Lower leg skin (tissue), 4 donors: Measurements from ENCODE around the gene STX8. TPM values are rescaled to one million over a fixed set of nuclear protein-coding genes. Genes with fewer than 3 reads are reported as not detected.

Experiments used
- DNase-seq, 2 donors: peaks; one replicate each; pipeline ENCODE4 v3.0.0-alpha.2; 2019; ENCODE audit warnings: low spot score in 2 of 2
- H3K4me3 ChIP-seq: fragments of 200-600 bp; sonication (generic); 2 replicates; pipeline ENCODE4 v1.5.1; 2017; ENCODE audit warnings: mild to moderate bottlenecking, low read depth; ENCODE audit not compliant: poor library complexity, severe bottlenecking
- POLR2A ChIP-seq, 2 donors: fragments of 450-650 bp; IDR thresholded peaks; one replicate each; pipeline ENCODE4 v1.6.1; 2016 to 2017; ENCODE audit warnings: antibody characterized with exemption in 2 of 2, mild to moderate bottlenecking in 1 of 2, moderate library complexity in 1 of 2
- WGBS, 2 donors: methylation state at CpG; one replicate each; pipeline ENCODE4 v1.1.5; 2018; 5-methylcytosine and 5-hydroxymethylcytosine counted together
- intact Hi-C: fragments of 100-400 bp; cut with DNase I; formaldehyde crosslinking; loops from one replicate; pipeline ENCODE4 v1.15.0; 2023; ENCODE audit warnings: low total_unique reads
- total RNA-seq, 4 donors: library from RNA; depleted of rRNA; stranded (reverse); fragments of >200 nt; gene quantifications; one replicate each; pipeline ENCODE4 v1.1.0, GENCODE V29; 2016
- TF ChIP-seq, protein P1 (sequence below), 3 donors: fragments of 450-650 bp; IDR thresholded peaks; one replicate each; pipeline ENCODE4 v1.5.1; 2016; ENCODE audit warnings: antibody characterized with exemption in 3 of 3, mild to moderate bottlenecking in 3 of 3, moderate library complexity in 2 of 3

The STX8 gene
- total RNA-seq, 4 donors from 2014 or later = 32.1 to 56.4 (median 45.1) TPM

DNA sequence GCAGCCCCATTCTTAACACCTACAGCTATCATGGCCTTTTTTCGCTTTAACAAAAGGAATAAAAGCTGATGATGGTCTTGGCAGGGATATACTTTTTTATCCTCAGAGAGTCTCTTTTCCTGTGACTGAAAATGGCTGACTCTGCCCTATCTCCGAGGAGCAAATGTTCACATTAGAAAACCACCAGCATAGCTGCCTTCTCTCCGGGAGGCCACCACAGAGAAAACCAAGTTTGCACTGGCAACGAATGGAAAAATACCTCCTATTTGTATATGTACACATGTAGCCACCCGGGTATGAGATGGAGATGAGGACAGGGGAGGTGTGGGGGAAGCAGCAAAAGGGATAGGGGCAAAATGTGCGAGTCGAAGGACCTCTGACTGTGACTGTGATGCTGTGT lies 88.2 kb downstream of the STX8 start:
- TF ChIP-seq, protein P1, sequence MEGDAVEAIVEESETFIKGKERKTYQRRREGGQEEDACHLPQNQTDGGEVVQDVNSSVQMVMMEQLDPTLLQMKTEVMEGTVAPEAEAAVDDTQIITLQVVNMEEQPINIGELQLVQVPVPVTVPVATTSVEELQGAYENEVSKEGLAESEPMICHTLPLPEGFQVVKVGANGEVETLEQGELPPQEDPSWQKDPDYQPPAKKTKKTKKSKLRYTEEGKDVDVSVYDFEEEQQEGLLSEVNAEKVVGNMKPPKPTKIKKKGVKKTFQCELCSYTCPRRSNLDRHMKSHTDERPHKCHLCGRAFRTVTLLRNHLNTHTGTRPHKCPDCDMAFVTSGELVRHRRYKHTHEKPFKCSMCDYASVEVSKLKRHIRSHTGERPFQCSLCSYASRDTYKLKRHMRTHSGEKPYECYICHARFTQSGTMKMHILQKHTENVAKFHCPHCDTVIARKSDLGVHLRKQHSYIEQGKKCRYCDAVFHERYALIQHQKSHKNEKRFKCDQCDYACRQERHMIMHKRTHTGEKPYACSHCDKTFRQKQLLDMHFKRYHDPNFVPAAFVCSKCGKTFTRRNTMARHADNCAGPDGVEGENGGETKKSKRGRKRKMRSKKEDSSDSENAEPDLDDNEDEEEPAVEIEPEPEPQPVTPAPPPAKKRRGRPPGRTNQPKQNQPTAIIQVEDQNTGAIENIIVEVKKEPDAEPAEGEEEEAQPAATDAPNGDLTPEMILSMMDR (IDR thresholded peaks at IDR 0.05) = no peak
- TF ChIP-seq POLR2A (IDR thresholded peaks at IDR 0.05) = no peak
- DNase-seq = no peak
- H3K4me3 ChIP-seq = no peak overlapping the region
- intact Hi-C loops = no loop called here
- 86 to 88% methylated on average over 7 of the region's 7 CpGs for WGBS, 2 donors

DNA sequence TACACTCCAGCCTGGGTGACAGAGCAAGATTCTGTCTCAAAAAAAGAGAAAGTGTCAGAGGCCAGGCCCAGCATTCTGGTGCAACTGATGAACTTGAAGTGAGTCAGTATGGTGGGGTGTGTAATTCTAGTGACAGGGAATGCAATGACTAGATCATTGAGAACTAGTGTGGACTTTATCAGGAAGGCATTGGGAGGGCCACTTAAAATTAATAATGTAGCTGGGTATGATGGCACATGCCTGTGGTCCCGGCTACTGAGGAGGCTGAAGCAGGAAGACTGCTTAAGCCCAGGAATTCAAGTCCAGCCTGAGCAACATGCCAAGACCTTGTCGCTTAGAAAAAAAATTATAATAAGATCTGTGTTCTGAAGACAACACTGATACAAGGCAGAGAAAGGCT lies 90.8 kb downstream of the STX8 start:
- no peak for DNase-seq
- TF ChIP-seq POLR2A (IDR thresholded peaks at IDR 0.05) = no peak
- TF ChIP-seq, protein P1 (IDR thresholded peaks at IDR 0.05) = no peak
- 94 to 96% methylated on average over 2 of the region's 2 CpGs for WGBS, 2 donors
- intact Hi-C loops = no loop called here
- H3K4me3 ChIP-seq = no peak overlapping the region

DNA sequence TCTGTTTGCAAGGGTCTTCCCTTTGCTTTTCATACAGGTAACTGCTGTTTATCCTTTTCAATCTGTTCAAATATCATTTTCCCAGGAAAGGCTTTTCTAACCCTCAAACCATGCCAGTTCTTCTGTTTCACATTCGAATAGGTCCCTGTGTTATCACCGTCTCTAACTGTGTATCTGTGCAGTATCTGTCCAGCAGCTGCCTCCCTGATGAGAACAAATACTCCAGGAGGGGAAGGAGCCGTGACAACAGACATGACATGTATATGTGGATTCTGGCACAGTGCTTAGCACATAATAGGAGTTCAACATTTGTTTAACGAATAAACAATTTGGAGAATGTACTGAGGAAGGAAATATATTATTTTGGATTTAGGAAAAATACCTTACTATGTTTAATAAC lies 95.7 kb downstream of the STX8 start:
- no peak for TF ChIP-seq POLR2A (IDR thresholded peaks at IDR 0.05)
- TF ChIP-seq, protein P1 (IDR thresholded peaks at IDR 0.05) = no peak

DNA sequence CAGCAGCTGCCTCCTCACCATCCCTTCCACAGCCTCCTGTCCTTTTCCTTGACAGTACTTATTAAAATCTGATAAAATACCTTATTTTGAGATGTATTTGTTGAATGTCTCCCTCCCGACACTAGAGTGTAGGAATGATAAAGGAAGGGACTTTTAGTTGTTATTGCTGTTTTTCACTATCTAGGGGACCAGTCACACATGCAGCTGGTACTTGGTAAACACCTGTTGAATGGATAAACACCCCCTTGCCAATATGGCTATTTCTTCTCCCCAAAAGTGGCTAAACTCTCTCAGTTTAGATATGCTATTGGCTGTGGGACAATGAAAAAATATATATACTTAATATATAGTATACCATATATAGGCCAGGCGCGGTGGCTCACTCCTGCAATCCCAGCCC lies 96.7 kb downstream of the STX8 start:
- WGBS, 2 donors = 97 to 100% methylated on average over 3 of the region's 3 CpGs
- intact Hi-C loops = no loop called here
- no peak for TF ChIP-seq POLR2A (IDR thresholded peaks at IDR 0.05)
- TF ChIP-seq, protein P1 (IDR thresholded peaks at IDR 0.05) = no peak
- no peak for DNase-seq
- no peak overlapping the region for H3K4me3 ChIP-seq

More for the DNA sequence above, 95.7 kb downstream of the STX8 start:
- no peak overlapping the region for H3K4me3 ChIP-seq
- no peak for DNase-seq
- intact Hi-C loops = no loop called here
- WGBS, 2 donors = 90% methylated on average over 4 of the region's 4 CpGs

DNA sequence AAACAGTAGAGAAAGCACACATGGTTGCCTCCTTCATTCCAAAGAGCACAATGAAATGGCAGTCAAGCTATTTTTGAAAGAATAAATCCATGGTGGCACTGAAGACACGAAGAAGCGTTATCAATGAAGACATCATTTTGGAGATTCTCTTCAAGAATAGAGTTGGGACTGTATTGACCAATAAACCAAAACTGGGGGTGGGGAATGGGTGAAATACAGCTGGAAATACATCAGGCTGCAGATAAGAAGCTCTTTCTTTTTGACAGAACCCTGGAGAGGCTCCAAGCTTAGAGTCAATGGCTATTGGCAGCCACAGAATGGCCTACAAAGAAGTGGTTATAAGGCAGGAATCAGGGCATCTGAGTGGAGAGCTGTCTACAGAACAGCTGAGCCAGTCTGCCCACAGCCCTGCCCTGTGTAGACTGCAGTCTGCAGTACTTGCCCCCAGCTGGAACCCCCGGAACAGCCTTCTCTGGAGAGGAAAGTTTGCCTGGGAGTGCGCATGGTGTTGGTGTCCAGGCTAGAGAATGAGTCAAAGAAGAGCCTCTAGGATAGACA lies 100.4 kb downstream of the STX8 start:
- TF ChIP-seq, protein P1 (IDR thresholded peaks at IDR 0.05) = no peak
- no peak for TF ChIP-seq POLR2A (IDR thresholded peaks at IDR 0.05)
- no peak for DNase-seq
- intact Hi-C loops = no loop called here
- 93 to 99% methylated on average over 4 of the region's 4 CpGs for WGBS, 2 donors
- no peak overlapping the region for H3K4me3 ChIP-seq

DNA sequence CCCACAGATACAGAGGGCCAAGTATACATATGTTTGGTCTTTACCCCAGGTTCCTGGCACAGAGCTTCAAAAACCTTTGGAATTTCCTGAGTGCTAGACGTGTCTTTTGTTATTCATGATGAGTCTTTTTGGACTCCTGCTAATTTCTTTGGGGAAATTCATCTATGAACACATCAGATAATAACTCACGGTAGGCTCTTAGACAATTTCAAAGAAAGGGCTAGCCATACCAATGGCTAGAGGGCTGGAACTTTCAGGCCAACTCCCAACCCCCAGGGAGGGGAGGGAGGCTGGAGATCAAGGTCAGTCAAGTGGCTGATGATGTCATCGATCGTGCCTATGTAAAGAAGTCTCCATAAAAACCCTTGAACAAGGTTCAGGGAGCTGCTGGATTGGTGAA lies 101.9 kb downstream of the STX8 start:
- no peak for TF ChIP-seq POLR2A (IDR thresholded peaks at IDR 0.05)
- TF ChIP-seq, protein P1 (IDR thresholded peaks at IDR 0.05) = no peak
- no peak overlapping the region for H3K4me3 ChIP-seq
- DNase-seq = no peak
- 71 to 77% methylated on average over 4 of the region's 4 CpGs for WGBS, 2 donors
- intact Hi-C loops = no loop called here
